ENCODE measurements around the gene TTC7B.

TTC7B gene

DNA sequence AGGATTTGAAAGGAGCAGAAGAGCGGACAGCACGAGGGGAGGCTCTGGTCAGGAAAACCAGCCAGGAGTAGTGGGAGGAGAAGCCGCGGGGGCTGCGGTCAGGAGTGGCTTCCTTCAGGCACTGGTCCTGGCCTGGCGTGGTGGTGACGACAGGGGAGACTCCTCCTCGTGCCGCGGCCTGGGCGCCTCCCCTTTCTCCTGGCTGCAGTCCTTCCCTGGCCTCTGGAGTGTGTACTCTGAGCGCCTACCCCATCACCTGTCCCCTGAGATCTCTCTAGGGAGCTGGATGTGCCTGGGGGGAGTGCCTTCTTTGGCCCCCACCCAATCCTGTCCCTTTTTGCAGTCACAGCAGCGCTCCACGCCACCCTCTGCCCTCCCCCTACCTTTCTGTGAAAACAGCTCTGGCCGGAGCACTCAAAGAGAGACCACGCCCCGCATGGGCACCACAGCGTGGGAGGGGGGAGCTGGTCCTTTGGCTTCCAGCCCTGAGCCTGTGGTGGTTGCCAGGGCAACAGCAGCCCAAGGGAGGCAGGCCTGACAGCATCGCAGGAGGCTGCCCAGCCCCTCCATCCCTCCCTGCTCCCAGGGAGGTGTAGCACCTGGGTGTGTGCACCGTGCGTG, 293.5 kb downstream of the TTC7B start:
- no peak for TF ChIP-seq CTCF (IDR thresholded peaks at IDR 0.05; ENCODE audit: low read depth, low read length)
- no peak overlapping the region for H3K4me3 ChIP-seq (ENCODE audit: low read depth, low read length)

- TF ChIP-seq CTCF (IDR thresholded peaks at IDR 0.05; ENCODE audit: low read depth, low read length) = no peak
- H3K4me3 ChIP-seq (ENCODE audit: low read depth, low read length) = no peak overlapping the region
Observed at GRCh38 chr14:90521930-90522483, 294.2 kb downstream of the TTC7B start.

GRCh38 chr14:90521084-90521929, 294.9 kb downstream of the TTC7B start:
- no peak for TF ChIP-seq CTCF (IDR thresholded peaks at IDR 0.05; ENCODE audit: low read depth, low read length)
- H3K4me3 ChIP-seq (ENCODE audit: low read depth, low read length) = no peak overlapping the region

DNA sequence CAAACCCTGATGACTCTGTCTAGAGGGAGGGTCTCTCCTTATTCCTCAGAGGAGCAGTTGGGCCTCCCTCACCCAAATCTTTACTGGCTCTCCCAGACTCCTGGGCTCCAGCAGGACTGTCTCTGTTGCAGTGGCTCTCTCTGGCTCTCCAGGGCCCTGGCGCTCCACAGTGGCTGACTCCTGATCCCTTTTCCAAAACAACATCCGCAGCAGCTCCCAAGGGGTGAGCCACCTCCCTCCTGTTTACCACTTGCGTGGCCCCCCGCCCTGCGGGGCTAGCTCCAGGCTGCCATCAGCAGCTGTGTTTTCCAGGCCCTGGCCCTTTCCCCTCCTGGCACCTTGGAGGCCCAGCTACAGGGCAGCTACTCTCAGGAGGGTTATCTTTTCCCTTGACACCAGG, 295.9 kb downstream of the TTC7B start:
- no peak overlapping the region for H3K4me3 ChIP-seq (ENCODE audit: low read depth, low read length)
- TF ChIP-seq CTCF (IDR thresholded peaks at IDR 0.05; ENCODE audit: low read depth, low read length) = no peak

- TF ChIP-seq CTCF (IDR thresholded peaks at IDR 0.05; ENCODE audit: low read depth, low read length) = no peak
- H3K4me3 ChIP-seq (ENCODE audit: low read depth, low read length) = no peak overlapping the region
Observed at GRCh38 chr14:90519262-90519920, 296.8 kb downstream of the TTC7B start.

GRCh38 chr14:90518941-90519256, 297.3 kb downstream of the TTC7B start:
- H3K4me3 ChIP-seq (ENCODE audit: low read depth, low read length) = no peak overlapping the region
- TF ChIP-seq CTCF (IDR thresholded peaks at IDR 0.05; ENCODE audit: low read depth, low read length) = no peak

Data from WI38 (cell line).